GM21447 (cell line): ENCODE data around the gene CAV3.
A peak's percentile ranks its signal among the peaks of the same experiment; 100 is the strongest.

Source experiments
- ATAC-seq: cut with Tn5 transposase; IDR thresholded peaks from one replicate; pipeline ENCODE4 v1.9.1; 2021; ENCODE audit not compliant: unreplicated experiment

The CAV3 gene

GRCh38 chr3:8759038-8759707 is 25.6 kb downstream of the CAV3 start:
- ATAC-seq = no peak

GRCh38 chr3:8760091-8760490 is 26.5 kb downstream of the CAV3 start:
- ATAC-seq = no peak

DNA sequence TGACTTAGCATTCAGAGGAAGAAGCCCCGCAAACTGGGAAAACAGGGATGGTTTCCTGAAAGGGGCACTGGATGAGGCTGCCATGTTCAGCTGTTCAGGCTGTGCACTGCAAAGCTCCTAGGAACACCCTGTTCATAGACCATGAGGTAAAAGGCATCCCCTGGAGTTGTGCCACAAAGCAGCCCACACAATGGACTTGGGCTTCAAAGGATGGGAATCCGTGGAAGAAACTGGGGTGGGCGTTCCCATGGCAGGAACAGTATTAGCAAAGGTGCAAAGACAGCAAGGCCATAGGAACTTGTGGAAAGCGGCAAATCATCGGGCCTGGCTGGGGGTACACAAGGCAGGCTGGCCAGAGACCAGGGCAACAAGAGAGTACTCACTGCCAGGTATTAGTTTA is 26.9 kb downstream of the CAV3 start:
- no peak for ATAC-seq

DNA sequence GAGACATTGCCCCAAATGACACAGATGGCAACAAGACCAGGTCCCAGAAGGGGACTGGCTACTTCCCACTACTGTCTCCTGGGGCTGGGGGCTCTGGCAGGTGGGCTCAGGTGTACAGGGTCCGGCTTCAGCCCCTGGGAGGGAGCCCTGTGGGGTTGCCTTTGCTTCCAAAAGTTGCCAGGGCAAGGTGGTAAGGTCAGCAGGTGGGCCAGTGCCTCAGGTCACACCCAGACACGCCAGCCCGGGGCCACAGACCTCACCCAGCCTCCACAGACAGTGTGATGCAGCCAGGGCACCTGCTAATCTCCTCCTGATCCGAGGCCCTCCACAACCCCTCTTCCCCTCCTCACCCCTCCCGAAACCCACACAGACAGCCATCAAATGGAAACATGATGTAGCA is 28.3 kb downstream of the CAV3 start:
- ATAC-seq = no peak

- no peak for ATAC-seq
Measured at GRCh38 chr3:8762607-8763377, 29.2 kb downstream of the CAV3 start.

DNA sequence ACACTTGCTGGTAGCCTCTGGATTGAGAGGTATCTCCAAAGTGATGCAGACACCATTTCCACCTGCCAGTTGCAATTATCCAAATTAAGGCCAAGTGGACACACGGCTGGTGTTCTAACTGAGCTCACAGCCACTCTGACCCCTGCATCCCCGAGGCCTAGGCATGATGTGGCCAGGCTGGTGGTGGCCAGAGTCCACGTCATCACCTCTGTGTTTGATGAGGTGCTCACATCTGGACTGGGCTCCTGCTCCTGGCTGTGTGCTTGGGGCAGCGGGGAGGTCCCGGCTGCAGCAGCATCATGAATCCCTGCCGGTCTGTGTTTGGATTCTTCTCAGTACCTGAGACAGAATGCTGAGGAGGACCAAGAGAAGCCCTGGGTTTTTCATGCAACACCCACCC is 30.9 kb downstream of the CAV3 start:
- no peak for ATAC-seq

GRCh38 chr3:8765528-8765927 is 31.9 kb downstream of the CAV3 start:
- no peak for ATAC-seq

GRCh38 chr3:8766148-8766547 is 32.5 kb downstream of the CAV3 start:
- ATAC-seq = no peak

DNA sequence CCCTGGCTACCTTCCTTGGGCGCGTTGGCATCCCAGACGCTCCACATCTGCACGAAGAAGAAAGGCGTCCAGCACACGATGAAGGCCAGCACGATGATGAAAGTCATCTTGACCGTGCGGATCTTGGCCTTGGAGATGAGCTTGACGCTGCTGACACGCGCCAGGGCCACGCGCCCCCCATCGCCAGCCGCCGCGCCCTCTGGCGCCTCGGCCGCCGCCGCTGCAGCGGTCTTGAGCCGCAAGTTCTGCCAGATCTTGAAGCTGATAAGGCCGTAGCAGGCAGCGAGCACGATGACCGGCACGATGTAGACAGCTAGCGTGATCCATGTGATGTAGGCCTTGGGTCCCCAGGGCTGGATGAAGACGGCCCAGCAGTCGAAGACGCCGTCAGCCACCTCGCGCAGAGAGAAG is 33.7 kb downstream of the CAV3 start:
- no peak for ATAC-seq

DNA sequence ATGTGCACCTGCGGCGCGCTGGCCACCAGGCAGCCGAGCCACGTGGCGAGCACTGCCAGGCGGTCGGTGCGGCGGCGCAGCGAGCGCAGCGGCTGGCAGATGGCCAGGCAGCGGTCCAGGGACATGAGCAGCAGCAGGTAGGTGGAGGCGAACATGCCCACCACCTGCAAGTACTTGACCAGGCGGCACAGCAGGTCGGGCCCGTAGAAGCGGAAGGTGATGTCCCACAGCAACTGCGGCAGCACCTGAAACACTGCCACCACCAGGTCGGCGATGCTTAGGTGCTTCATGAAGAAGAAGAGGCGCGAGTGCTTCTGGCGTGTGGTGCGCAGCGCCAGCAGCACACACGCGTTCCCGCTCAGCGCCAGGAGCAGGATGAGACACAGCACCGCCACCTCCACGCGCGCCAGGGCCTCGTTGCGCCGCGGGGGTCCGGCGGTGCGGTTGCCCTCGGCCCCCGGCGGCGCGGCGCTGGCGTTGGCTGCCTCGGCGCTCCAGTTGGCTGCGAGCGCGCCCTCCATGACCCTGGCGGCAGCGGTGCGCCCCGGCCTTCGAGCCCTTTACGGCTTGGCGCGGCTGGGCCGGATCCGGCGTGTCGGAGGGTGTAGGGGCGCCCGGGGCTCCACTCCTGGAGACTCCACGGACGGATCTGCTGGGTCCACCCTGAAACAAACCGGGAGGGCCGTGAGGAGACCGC is 34.2 kb downstream of the CAV3 start:
- peak; percentile 37 for ATAC-seq

- peak; percentile 40 for ATAC-seq
Measured at GRCh38 chr3:8768364-8769087, 34.9 kb downstream of the CAV3 start.

- peak; percentile 61 for ATAC-seq
Measured at GRCh38 chr3:8769088-8769822, 35.7 kb downstream of the CAV3 start, which contains the start of gene OXTR. Gene OXTR, minus strand, starts transcription at chr3:8769613. Its CDS starts 1,426 bp downstream, at chr3:8768187.

- ATAC-seq = no peak
Measured at GRCh38 chr3:8773941-8774542, 40.4 kb downstream of the CAV3 start.

GRCh38 chr3:8775181-8775580 is 41.6 kb downstream of the CAV3 start:
- ATAC-seq = no peak

DNA sequence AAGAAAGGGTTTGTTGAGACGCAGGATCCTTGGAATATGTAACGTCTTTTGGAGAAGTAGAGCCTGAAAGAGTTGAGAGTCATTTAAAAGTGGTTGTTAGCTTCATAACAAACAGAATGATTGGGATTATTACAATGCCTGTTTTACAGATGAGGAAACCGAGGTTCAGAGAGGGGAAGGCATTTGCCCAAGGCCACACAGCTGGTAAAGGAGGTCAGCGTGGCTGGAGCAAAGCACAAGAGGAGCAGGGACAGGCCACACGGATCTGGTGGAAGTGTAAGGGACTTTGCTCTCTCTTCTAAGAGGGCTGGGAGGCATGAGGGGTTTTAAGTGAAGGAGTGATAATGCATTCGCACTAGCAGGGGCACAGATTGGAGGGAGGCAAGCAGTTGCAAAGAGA is 42.0 kb downstream of the CAV3 start:
- no peak for ATAC-seq

DNA sequence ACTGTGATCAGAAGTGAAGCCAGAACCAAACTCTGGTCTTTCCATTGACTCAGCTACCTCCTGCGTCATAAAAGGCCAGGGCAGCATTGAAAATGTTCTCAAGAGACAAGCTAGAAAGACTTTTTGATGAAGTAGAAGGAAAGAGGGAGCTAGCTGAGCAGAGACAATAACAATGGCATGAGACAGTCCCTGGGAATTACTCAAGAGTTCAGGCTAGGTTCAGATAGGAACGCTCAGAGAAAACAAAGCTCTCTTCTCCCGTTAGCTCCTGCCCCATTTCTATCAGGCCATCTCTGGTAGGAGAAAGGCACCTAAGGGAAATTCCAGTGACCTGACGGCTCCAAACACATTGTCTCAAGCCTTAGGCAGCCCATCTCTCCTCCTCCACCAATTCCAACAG is 42.8 kb downstream of the CAV3 start:
- no peak for ATAC-seq

GRCh38 chr3:8777201-8777977 is 43.8 kb downstream of the CAV3 start:
- no peak for ATAC-seq

GRCh38 chr3:8777978-8778267 is 44.3 kb downstream of the CAV3 start:
- no peak for ATAC-seq

DNA sequence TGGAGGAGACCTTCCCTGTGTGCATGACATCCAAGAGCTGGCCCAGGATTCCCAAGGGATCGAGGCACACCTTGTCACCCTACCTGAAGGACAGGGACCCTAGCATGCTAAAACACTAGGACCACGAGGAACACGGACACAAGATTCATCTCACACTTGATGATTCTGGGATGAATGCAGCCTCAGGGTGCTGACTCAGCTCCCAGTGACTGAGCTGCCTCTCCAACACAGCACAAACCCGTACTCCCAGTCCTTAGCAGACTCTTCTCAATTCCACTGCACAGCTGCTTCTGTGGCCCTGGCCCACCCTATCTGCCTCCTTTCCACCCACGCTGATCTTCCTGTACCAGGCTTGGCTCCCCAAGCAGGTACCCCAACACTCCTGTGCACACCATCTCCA is 44.9 kb downstream of the CAV3 start:
- no peak for ATAC-seq

- no peak for ATAC-seq
Measured at GRCh38 chr3:8780279-8780678, 46.7 kb downstream of the CAV3 start.
